HG03575 (cell line): ENCODE data around the gene TLK2.
"Not testable (repeated sequence)": the region's sequence is repeated elsewhere in the genome, so short reads cannot be mapped to it uniquely, and the experiment has no call there.

Source experiments
- ATAC-seq: cut with Tn5 transposase; IDR thresholded peaks from one replicate; pipeline ENCODE4 v1.9.1; 2021; ENCODE audit not compliant: unreplicated experiment, insufficient number of reproducible peaks, low FRiP score; ENCODE audit errors: extremely low read depth

TLK2 gene

DNA sequence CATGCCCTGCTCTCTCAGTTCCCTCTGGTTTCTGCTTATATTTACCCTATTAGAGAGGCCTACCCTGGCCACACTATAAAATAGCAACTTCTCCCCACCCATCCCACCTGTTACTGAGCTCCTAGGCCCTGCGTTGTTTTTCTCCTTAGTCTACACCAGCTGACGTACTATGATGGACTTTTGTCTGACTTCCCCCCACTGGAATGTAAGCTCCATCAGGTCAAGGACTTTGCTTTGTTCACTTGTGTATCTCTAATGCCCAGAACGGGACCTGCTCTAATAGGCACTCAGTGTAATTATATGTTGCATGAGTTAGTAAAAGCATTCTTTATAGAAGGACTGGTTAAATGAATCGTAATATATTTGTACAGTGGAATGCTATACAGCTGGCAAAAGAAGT is 62.4 kb downstream of the TLK2 start:
- ATAC-seq = not testable (repeated sequence)

DNA sequence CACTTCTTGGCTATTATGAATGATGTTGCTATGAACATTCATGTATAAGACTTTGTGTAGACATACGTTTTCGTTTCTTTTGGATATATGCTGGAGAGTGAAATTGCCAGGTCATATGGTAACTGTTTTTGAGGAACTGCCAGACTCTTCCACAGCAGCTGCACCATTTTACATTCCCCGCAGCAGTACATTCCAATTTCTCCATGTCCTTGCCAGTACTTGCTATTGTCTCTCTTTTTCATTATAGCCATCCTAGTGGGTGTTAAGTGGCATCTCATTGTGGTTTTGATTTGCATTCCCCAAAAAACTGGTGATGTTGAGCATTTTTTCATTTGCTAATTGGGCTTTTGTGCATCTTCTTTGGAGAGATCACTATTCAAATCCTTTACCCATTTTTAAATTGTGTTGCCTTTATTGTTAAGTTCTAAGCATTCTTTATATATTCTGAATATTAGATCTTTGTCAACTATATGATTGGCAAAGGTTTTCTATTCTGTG is 64.7 kb downstream of the TLK2 start:
- ATAC-seq = not testable (repeated sequence)

GRCh38 chr17:62546066-62546465 is 67.4 kb downstream of the TLK2 start:
- ATAC-seq = not testable (repeated sequence)

GRCh38 chr17:62552851-62553659 is 74.4 kb downstream of the TLK2 start:
- ATAC-seq = not testable (repeated sequence)

GRCh38 chr17:62557532-62557931 is 78.9 kb downstream of the TLK2 start:
- ATAC-seq = not testable (repeated sequence)

DNA sequence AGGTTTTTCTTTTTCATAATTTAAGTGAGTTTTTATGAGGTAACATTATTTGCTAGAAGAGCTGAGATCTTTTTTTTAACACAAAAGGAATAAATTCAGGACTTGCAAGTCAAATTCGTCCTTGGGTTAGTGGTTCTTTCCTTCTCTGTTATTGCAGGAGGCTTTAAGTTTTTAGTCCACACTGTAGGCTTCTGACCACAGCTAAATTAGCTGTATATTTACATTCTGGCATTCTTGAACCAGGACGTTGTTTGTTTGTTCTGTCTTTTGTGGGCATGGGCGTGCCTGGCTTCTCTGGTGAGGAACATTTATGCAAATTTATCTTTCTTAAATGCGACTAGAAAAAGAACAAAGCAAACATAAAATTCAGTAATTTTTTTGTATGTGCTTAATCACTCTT is 80.3 kb downstream of the TLK2 start:
- not testable (repeated sequence) for ATAC-seq

DNA sequence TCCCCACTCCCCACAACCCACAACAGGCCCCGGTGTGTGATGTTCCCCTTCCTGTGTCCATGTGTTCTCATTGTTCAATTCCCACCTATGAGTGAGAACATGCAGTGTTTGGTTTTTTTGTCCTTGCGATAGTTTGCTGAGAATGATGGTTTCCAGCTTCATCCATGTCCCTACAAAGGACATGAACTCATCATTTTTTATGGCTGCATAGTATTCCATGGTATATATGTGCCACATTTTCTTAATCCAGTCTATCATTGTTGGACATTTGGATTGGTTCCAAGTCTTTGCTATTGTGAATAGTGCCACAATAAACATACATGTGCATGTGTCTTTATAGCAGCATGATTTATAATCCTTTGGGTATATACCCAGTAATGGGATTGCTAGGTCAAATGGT is 82.3 kb downstream of the TLK2 start:
- ATAC-seq = not testable (repeated sequence)

DNA sequence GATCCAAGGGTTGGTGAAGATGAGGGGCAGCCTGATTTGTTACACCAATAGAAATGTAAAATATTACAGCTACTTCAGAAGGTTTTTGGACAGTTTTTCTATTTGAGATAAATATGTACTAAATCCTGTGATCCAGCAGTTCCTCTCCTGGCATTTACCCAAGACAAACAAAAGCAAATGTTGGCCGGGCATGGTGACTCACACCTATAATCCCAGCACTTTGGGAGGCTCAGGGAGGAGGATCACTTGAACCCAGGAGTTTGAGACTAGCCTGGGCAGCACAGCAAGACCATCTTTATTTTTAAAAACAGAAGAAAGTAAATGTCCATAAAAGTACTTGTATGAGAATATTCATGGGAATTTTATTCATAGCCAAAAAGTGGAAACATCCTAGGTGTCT is 84.0 kb downstream of the TLK2 start:
- ATAC-seq = no peak

- no peak for ATAC-seq
Observed at GRCh38 chr17:62565817-62566216, 87.2 kb downstream of the TLK2 start.

GRCh38 chr17:62566996-62567578 is 88.5 kb downstream of the TLK2 start:
- ATAC-seq = no peak

GRCh38 chr17:62572488-62572887 is 93.9 kb downstream of the TLK2 start:
- no peak for ATAC-seq

DNA sequence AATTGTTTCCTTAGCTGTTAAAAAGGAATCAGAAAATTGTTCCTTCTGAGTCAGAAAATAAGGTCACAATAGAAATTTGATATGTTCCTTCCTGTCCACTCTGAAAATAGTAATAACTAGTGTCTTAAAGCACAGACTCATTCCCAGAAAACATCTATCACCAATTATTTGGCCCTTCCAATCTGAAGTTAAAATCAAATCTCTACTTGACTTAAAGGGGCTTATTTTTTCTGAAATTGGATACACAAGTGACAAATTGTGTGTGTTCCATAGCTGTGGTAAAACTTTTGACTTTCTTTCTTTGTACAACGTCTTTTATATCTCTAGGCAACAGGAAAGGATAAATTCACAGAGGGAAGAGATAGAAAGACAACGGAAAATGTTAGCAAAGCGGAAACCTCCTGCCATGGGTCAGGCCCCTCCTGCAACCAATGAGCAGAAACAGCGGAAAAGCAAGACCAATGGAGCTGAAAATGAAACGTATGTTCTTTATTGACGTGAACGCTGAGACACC is 94.3 kb downstream of the TLK2 start:
- ATAC-seq = no peak

DNA sequence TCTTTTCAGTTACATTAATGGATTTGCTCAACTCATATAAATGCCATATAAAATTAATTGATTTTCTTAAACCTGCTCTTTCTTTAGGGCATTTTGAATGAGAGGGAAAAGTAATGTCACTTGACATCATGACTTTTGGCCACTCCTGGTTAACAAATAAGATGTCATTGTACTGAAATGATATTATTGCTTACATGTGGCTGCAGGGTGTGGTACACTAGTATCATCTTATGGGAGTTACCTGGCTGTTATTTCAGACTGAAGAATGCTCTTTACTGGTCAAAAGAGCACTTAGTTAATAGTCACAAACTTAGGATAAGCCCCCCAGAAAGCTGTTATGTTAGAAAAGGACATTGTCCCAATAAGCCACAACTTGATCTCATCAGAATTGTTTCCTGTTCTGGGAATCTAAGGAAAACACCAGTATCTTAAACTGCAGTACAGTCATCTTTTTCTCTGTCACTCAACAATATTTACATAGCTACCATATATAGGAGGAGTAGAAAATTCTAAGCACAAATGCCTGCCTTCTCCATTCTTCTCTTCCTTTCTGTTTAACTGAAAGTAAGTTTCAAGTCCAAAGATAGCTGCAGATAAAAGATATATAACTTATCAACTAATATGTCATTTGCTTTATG is 95.0 kb downstream of the TLK2 start:
- ATAC-seq = no peak

DNA sequence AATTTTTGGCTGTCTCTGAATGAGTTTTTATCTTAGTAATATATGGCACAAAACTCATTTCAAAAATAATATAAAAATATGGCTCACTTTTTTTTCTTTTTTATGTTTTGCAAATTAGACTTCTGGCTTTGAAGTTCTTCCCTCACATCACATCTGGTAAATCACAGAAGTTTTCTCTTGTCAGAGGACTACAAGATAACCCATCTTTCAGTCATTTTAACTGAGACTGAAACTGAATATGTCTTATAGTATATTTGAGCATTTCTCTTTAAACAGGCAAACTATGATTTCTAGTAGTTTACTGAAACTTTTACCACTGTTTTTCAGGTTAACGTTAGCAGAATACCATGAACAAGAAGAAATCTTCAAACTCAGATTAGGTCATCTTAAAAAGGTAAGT is 97.8 kb downstream of the TLK2 start:
- ATAC-seq = no peak

- no peak for ATAC-seq
Observed at GRCh38 chr17:62578757-62579487, 100.3 kb downstream of the TLK2 start.

GRCh38 chr17:62580947-62581346 is 102.3 kb downstream of the TLK2 start:
- no peak for ATAC-seq

GRCh38 chr17:62581764-62582163 is 103.1 kb downstream of the TLK2 start:
- ATAC-seq = no peak

- no peak for ATAC-seq
Observed at GRCh38 chr17:62587554-62587953, 108.9 kb downstream of the TLK2 start.

GRCh38 chr17:62588109-62588508 is 109.5 kb downstream of the TLK2 start:
- ATAC-seq = no peak
